B cell (primary cell): Measurements from ENCODE around the gene B4GALNT4. TPM values are rescaled to one million over a fixed set of nuclear protein-coding genes. Genes with fewer than 3 reads are reported as not detected.

ENCODE experiments used
- ATAC-seq: fragments of 200-7000 bp; cut with Tn5 transposase; one replicate; pipeline ENCODE4 v1.10.0; 2021; ENCODE audit warnings: low read depth, mild to moderate bottlenecking, moderate number of reproducible peaks, moderate library complexity
- CTCF ChIA-PET: fragments of 350-600 bp; sonication (Branson Sonifier 250); formaldehyde crosslinking; loops from one replicate; lab custom pipeline; 2021; ENCODE audit warnings: antibody characterized with exemption, inconsistent platforms; lab: Charles Lee
- POLR2A ChIA-PET: fragments of 350-600 bp; sonication (Branson Sonifier 250); formaldehyde crosslinking; loops from one replicate; lab custom pipeline; 2021; ENCODE audit warnings: antibody characterized with exemption; lab: Charles Lee
- DNase-seq: peaks from one replicate; pipeline ENCODE4 v3.0.0; 2013
- H2AFZ ChIP-seq: 2 replicates; pipeline ENCODE4 v1.6.1; 2012; ENCODE audit warnings: mild to moderate bottlenecking, low read depth, low read length; ENCODE audit not compliant: insufficient read depth, poor library complexity, severe bottlenecking
- H3K27ac ChIP-seq, 2 donors: 1 replicate in 1 of 2; 2 replicates in 1 of 2; pipeline ENCODE4 v1.5.1; 2012 to 2013; ENCODE audit warnings: low read length in 2 of 2, mild to moderate bottlenecking in 2 of 2, moderate library complexity in 1 of 2
- H3K27me3 ChIP-seq, 4 experiments: fragments of 200-600 bp in 1 of 4; sonication (generic) in 1 of 4; replicated peaks in 1 of 4; 1 replicate in 2 of 4; 2 replicates in 2 of 4; pipeline versions ENCODE4 v1.6.1 to v1.7.0; 2013 to 2016; ENCODE audit warnings: low read length in 3 of 4, mild to moderate bottlenecking in 2 of 4, mixed read lengths in 1 of 4, moderate library complexity in 1 of 4; ENCODE audit not compliant: insufficient read depth in 4 of 4, control insufficient read depth in 3 of 4; ENCODE audit errors: control extremely low read depth in 1 of 4
- H3K36me3 ChIP-seq, 2 experiments: replicated peaks in 1 of 2; 1 replicate in 1 of 2; 2 replicates in 1 of 2; pipeline versions ENCODE4 v1.6.1 to v1.7.1; 2013; ENCODE audit warnings: low read length in 1 of 2; ENCODE audit not compliant: insufficient read depth in 2 of 2, control insufficient read depth in 1 of 2; ENCODE audit errors: control extremely low read depth in 1 of 2, extremely low read depth in 1 of 2
- H3K4me1 ChIP-seq, 2 donors: fragments of 200-600 bp in 1 of 2; sonication (generic) in 1 of 2; 1 replicate in 1 of 2; 2 replicates in 1 of 2; pipeline versions ENCODE4 v1.5.1 to v1.6.1; 2013 to 2017; ENCODE audit warnings: low read length in 2 of 2; ENCODE audit not compliant: control insufficient read depth in 2 of 2, insufficient read depth in 2 of 2
- H3K4me2 ChIP-seq: replicated peaks from 2 replicates; pipeline ENCODE3; 2012; ENCODE audit warnings: mild to moderate bottlenecking, low read depth, low read length; ENCODE audit not compliant: poor library complexity, severe bottlenecking
- H3K4me3 ChIP-seq, 5 experiments: fragments of 200-600 bp in 1 of 5; sonication (generic) in 1 of 5; 1 replicate in 3 of 5; 2 replicates in 2 of 5; pipeline versions ENCODE4 v1.5.1 to v1.7.0; 2011 to 2016; ENCODE audit warnings: low read length in 4 of 5, mild to moderate bottlenecking in 4 of 5, low read depth in 2 of 5, control low read depth in 1 of 5, moderate library complexity in 1 of 5; ENCODE audit not compliant: insufficient read depth in 1 of 5; ENCODE audit errors: control extremely low read depth in 1 of 5, extremely low read depth in 1 of 5
- H3K79me2 ChIP-seq: fragments of 200-600 bp; sonication (generic); one replicate; pipeline ENCODE4 v1.6.0; 2016; ENCODE audit warnings: low read length; ENCODE audit not compliant: control insufficient read depth, insufficient read depth
- H3K9ac ChIP-seq: fragments of 200-600 bp; sonication (generic); 2 replicates; pipeline ENCODE4 v1.6.1; 2017; ENCODE audit warnings: mild to moderate bottlenecking, low read length, moderate library complexity
- H3K9me3 ChIP-seq, 3 donors: one replicate each; pipeline versions ENCODE4 v1.6.1 to v1.7.1; 2013; ENCODE audit warnings: low read length in 2 of 3; ENCODE audit not compliant: control insufficient read depth in 2 of 3, insufficient read depth in 1 of 3; ENCODE audit errors: control extremely low read depth in 1 of 3
- H4K20me1 ChIP-seq: 2 replicates; pipeline ENCODE4 v1.6.0; 2012; ENCODE audit warnings: mild to moderate bottlenecking, low read length; ENCODE audit not compliant: insufficient read depth, control insufficient read depth, poor library complexity, severe bottlenecking
- H3K27ac Mint-ChIP-seq: one replicate; pipeline ENCODE4 v1.8.0; 2021; ENCODE audit warnings: mixed read lengths
- H3K27me3 Mint-ChIP-seq: one replicate; pipeline ENCODE4 v1.8.0; 2021; ENCODE audit warnings: mixed read lengths
- H3K4me1 Mint-ChIP-seq: one replicate; pipeline ENCODE4 v1.8.0; 2021; ENCODE audit warnings: mixed read lengths
- H3K4me3 Mint-ChIP-seq: one replicate; pipeline ENCODE4 v1.8.0; 2021; ENCODE audit warnings: mixed read lengths
- H3K9me3 Mint-ChIP-seq: one replicate; pipeline ENCODE4 v1.8.0; 2022; ENCODE audit warnings: mixed read lengths; ENCODE audit not compliant: insufficient read depth
- CTCF ChIP-seq: fragments of 200-600 bp; IDR thresholded peaks from one replicate; pipeline ENCODE4 v1.8.0; 2022; ENCODE audit warnings: antibody characterized with exemption, mild to moderate bottlenecking
- EZH2 ChIP-seq: IDR thresholded peaks from 2 replicates; pipeline ENCODE4 v1.6.1; 2012; ENCODE audit warnings: borderline replicate concordance, low read depth, mild to moderate bottlenecking, moderate library complexity, low read length; ENCODE audit not compliant: insufficient read depth, poor library complexity, severe bottlenecking
- WGBS: methylation state at CpG from one replicate; pipeline ENCODE4 v1.1.5; 2013; ENCODE audit warnings: missing lambda C conversion rate; ENCODE audit not compliant: insufficient coverage; 5-methylcytosine and 5-hydroxymethylcytosine counted together
- intact Hi-C: fragments of 100-400 bp; cut with micrococcal nuclease; formaldehyde crosslinking; loops from one replicate; pipeline ENCODE4 v1.10.0; 2022
- polyA plus RNA-seq: library from polyadenylated mRNA; depleted of rRNA; stranded (reverse); fragments of >200 nt; gene quantifications from 2 replicates; pipeline ENCODE4 v1.2.3, GENCODE V29; 2012
- total RNA-seq, 2 donors: library from RNA; stranded (reverse); fragments of 120-200 nt in 1 of 2; gene quantifications; 1 replicate in 1 of 2; 2 replicates in 1 of 2; pipeline versions ENCODE4 v1.2.3 to v1.2.4, GENCODE V29; 2013 to 2022

Gene B4GALNT4
- total and polyA plus RNA-seq, 2 donors (not counting 1 experiment from before 2014, with no cell fraction given): not detected

- ChIA-PET POLR2A (no interaction called here), CTCF (interaction anchor here (1.2 to 8.2 kb wide), 3 partner anchors 61 to 159 kb away, joined by 3 to 52 read pairs (median 7); partner anchors contain the start of genes BET1L and RIC8A)
- no peak overlapping the region for H3K4me2 ChIP-seq
- peaks cover 0 to 46% (median 19%) of the 10 kb centered on the region in 4 experiments for H3K27me3 ChIP-seq
- no peaks in the 10 kb centered on the region for H4K20me1 ChIP-seq
- peaks cover 0 to 11% (median 0%) of the 10 kb centered on the region in 3 donors for H3K9me3 ChIP-seq
- H3K27me3 Mint-ChIP-seq: peaks cover 33% of the 10 kb centered on the region
- no peak overlapping the region for H3K27ac Mint-ChIP-seq
- H3K9me3 Mint-ChIP-seq: no peaks in the 10 kb centered on the region
- no peak for DNase-seq
- H3K4me1 ChIP-seq: peaks cover 8 to 14% of the 10 kb centered on the region in 2 donors
- WGBS: 83% methylated on average over 11 of the region's 16 CpGs
- no peaks in the 10 kb centered on the region for H3K79me2 ChIP-seq
- H2AFZ ChIP-seq: no peak overlapping the region
- H3K4me1 Mint-ChIP-seq: peaks cover 14% of the 10 kb centered on the region
- no peak overlapping the region for H3K9ac ChIP-seq
- no peak for ATAC-seq
- no peak overlapping the region for H3K4me3 Mint-ChIP-seq
- H3K36me3 ChIP-seq: no peaks in the 10 kb centered on the region
- H3K27ac ChIP-seq: no peak overlapping the region
- TF ChIP-seq EZH2 (no peak), CTCF (no peak)
- no peak overlapping the region for H3K4me3 ChIP-seq
- intact Hi-C loops: loop anchor here (2.0 kb wide), 1 partner anchor 115 kb away; no protein-coding TSS in a partner anchor
Measured at GRCh38 chr11:365831-366230, 3.5 kb upstream of the B4GALNT4 start.

- Histone ChIP-seq H3K27ac (no peak overlapping the region), H3K9me3 (no peaks in the 10 kb centered on the region), H3K27me3 (peaks cover 0 to 59% (median 19%) of the 10 kb centered on the region in 4 experiments), H3K36me3 (no peaks in the 10 kb centered on the region), H3K9ac (no peak overlapping the region), H3K4me1 (peaks cover 8 to 14% of the 10 kb centered on the region in 2 donors), H3K4me3 (no peak overlapping the region), H4K20me1 (no peaks in the 10 kb centered on the region), H3K79me2 (no peaks in the 10 kb centered on the region), H2AFZ (no peak overlapping the region), H3K4me2 (peak overlapping the region; percentile 42)
- ATAC-seq: no peak
- Mint-ChIP-seq H3K27me3 (peaks cover 37% of the 10 kb centered on the region), H3K9me3 (no peaks in the 10 kb centered on the region), H3K4me3 (peak overlapping the region; percentile 86), H3K27ac (no peak overlapping the region), H3K4me1 (peaks cover 14% of the 10 kb centered on the region)
- no peak for DNase-seq
- CTCF ChIA-PET: interaction anchor here (0.8 to 1.2 kb wide), 2 partner anchors 117 to 152 kb away, joined by 3 to 4 read pairs; no protein-coding TSS in a partner anchor
- no peak for TF ChIP-seq EZH2
- no peak for TF ChIP-seq CTCF
- intact Hi-C loops: no loop called here
- POLR2A ChIA-PET: no interaction called here
- WGBS: 39% methylated on average over 7 of the region's 7 CpGs
Measured at GRCh38 chr11:367956-368413, 1.3 kb upstream of the B4GALNT4 start.
